ENCODE results near the gene KRTAP12-1. TPM values are rescaled to one million over a fixed set of nuclear protein-coding genes. Genes with fewer than 3 reads are reported as not detected.
"Not testable (repeated sequence)": the region's sequence is repeated elsewhere in the genome, so short reads cannot be mapped to it uniquely, and the experiment has no call there.

KRTAP12-1 gene
- total RNA-seq, 2 donors from 2014 or later = not detected

GRCh38 chr21:44646366-44647221, 35.4 kb downstream of the KRTAP12-1 start, which contains the start of gene KRTAP10-11:
Gene KRTAP10-11, plus strand, starts transcription at chr21:44646414. Its CDS starts 45 bp downstream, at chr21:44646459.
- Mint-ChIP-seq H3K9me3 (peaks cover 12% of the 10 kb centered on the region), H3K36me3 (peaks cover 16% of the 10 kb centered on the region)
- not testable (repeated sequence) for H3K27me3 Mint-ChIP-seq; H3K27ac Mint-ChIP-seq; ATAC-seq; H3K4me3 Mint-ChIP-seq; H3K4me1 Mint-ChIP-seq (ENCODE audit: low read depth in 2 of 2)
- DNase-seq (ENCODE audit: low spot score) = peak; percentile 56

- H3K36me3 Mint-ChIP-seq = peaks cover 27% of the 10 kb centered on the region
- H3K27me3 Mint-ChIP-seq = peaks cover 9 to 15% of the 10 kb centered on the region in 2 donors
- H3K9me3 Mint-ChIP-seq = peaks cover 17% of the 10 kb centered on the region
These were observed 37.1 kb downstream of the KRTAP12-1 start for GRCh38 chr21:44644878-44645277.

GRCh38 chr21:44643741-44644310, 38.1 kb downstream of the KRTAP12-1 start:
- H3K4me1 Mint-ChIP-seq (ENCODE audit: low read depth in 2 of 2) = peaks cover 0 to 7% of the 10 kb centered on the region in 2 donors
- no peak for DNase-seq (ENCODE audit: low spot score)
- no peak overlapping the region for H3K4me3 Mint-ChIP-seq
- H3K27ac Mint-ChIP-seq = no peak overlapping the region
- peaks cover 9 to 15% of the 10 kb centered on the region in 2 donors for H3K27me3 Mint-ChIP-seq
- H3K36me3 Mint-ChIP-seq = peaks cover 28% of the 10 kb centered on the region
- ATAC-seq = no peak
- peaks cover 17% of the 10 kb centered on the region for H3K9me3 Mint-ChIP-seq

More at GRCh38 chr21:44644878-44645277, 37.1 kb downstream of the KRTAP12-1 start:
- no peak for ATAC-seq
- H3K27ac Mint-ChIP-seq = no peak overlapping the region
- peaks cover 0 to 7% of the 10 kb centered on the region in 2 donors for H3K4me1 Mint-ChIP-seq (ENCODE audit: low read depth in 2 of 2)
- no peak for DNase-seq (ENCODE audit: low spot score)
- no peak overlapping the region for H3K4me3 Mint-ChIP-seq

- no peak overlapping the region for H3K27ac Mint-ChIP-seq
- peaks cover 9 to 23% of the 10 kb centered on the region in 2 donors for H3K27me3 Mint-ChIP-seq
- peaks cover 0 to 3% of the 10 kb centered on the region in 2 donors for H3K4me1 Mint-ChIP-seq (ENCODE audit: low read depth in 2 of 2)
- no peak for DNase-seq (ENCODE audit: low spot score)
- peaks cover 17% of the 10 kb centered on the region for H3K9me3 Mint-ChIP-seq
- peaks cover 28% of the 10 kb centered on the region for H3K36me3 Mint-ChIP-seq
- H3K4me3 Mint-ChIP-seq = no peak overlapping the region
- no peak for ATAC-seq
These were observed 41.2 kb downstream of the KRTAP12-1 start for GRCh38 chr21:44640761-44641160.

GRCh38 chr21:44639331-44639655, 42.7 kb downstream of the KRTAP12-1 start:
- Mint-ChIP-seq H3K4me3 (no peak overlapping the region), H3K36me3 (peaks cover 20% of the 10 kb centered on the region), H3K9me3 (peaks cover 15% of the 10 kb centered on the region), H3K27me3 (peaks cover 9 to 27% of the 10 kb centered on the region in 2 donors), H3K4me1 (ENCODE audit: low read depth in 2 of 2) (peaks cover 0 to 3% of the 10 kb centered on the region in 2 donors), H3K27ac (no peak overlapping the region)
- DNase-seq (ENCODE audit: low spot score) (no peak), ATAC-seq (no peak)

GRCh38 chr21:44638506-44639330, 43.2 kb downstream of the KRTAP12-1 start:
- H3K4me3 Mint-ChIP-seq; H3K27ac Mint-ChIP-seq; H3K4me1 Mint-ChIP-seq (ENCODE audit: low read depth in 2 of 2); ATAC-seq; DNase-seq (ENCODE audit: low spot score): not testable (repeated sequence)
- Mint-ChIP-seq H3K36me3 (peaks cover 17% of the 10 kb centered on the region), H3K27me3 (peaks cover 9 to 27% of the 10 kb centered on the region in 2 donors), H3K9me3 (peaks cover 15% of the 10 kb centered on the region)

- H3K36me3 Mint-ChIP-seq = peaks cover 18% of the 10 kb centered on the region
- not testable (repeated sequence) for H3K27ac Mint-ChIP-seq
These were observed 44.1 kb downstream of the KRTAP12-1 start for GRCh38 chr21:44637851-44638348.

GRCh38 chr21:44637018-44637850, 44.7 kb downstream of the KRTAP12-1 start, which contains the start of gene KRTAP10-10:
Gene KRTAP10-10, plus strand, starts transcription at chr21:44637356. Its CDS starts 62 bp downstream, at chr21:44637418.
- no peak for DNase-seq (ENCODE audit: low spot score)
- Mint-ChIP-seq H3K4me3 (no peak within 1 kb of the TSS), H3K27ac (no peak within 1 kb of the TSS), H3K9me3 (peaks cover 13% of the 10 kb centered on the region), H3K27me3 (peaks cover 9 to 24% of the 10 kb centered on the region in 2 donors), H3K36me3 (peaks cover 19% of the 10 kb centered on the region), H3K4me1 (ENCODE audit: low read depth in 2 of 2) (no peaks in the 10 kb centered on the region)
- ATAC-seq = no peak

More at GRCh38 chr21:44637851-44638348, 44.1 kb downstream of the KRTAP12-1 start:
- Mint-ChIP-seq H3K27me3 (peaks cover 9 to 26% of the 10 kb centered on the region in 2 donors), H3K9me3 (peaks cover 16% of the 10 kb centered on the region)
- H3K4me1 Mint-ChIP-seq (ENCODE audit: low read depth in 2 of 2); ATAC-seq; H3K4me3 Mint-ChIP-seq; DNase-seq (ENCODE audit: low spot score): not testable (repeated sequence)

GRCh38 chr21:44636209-44637017, 45.5 kb downstream of the KRTAP12-1 start:
- H3K27me3 Mint-ChIP-seq = peaks cover 7 to 20% of the 10 kb centered on the region in 2 donors
- DNase-seq (ENCODE audit: low spot score) = no peak
- H3K9me3 Mint-ChIP-seq = peaks cover 21% of the 10 kb centered on the region
- H3K36me3 Mint-ChIP-seq = peaks cover 26% of the 10 kb centered on the region
- no peak overlapping the region for H3K27ac Mint-ChIP-seq
- no peaks in the 10 kb centered on the region for H3K4me1 Mint-ChIP-seq (ENCODE audit: low read depth in 2 of 2)
- no peak for ATAC-seq
- H3K4me3 Mint-ChIP-seq = no peak overlapping the region

- peaks cover 17 to 22% of the 10 kb centered on the region in 2 donors for H3K4me1 Mint-ChIP-seq (ENCODE audit: low read depth in 2 of 2)
- DNase-seq (ENCODE audit: low spot score) (no peak), ATAC-seq (no peak)
- peaks cover 32% of the 10 kb centered on the region for H3K9me3 Mint-ChIP-seq
- H3K27me3 Mint-ChIP-seq = peaks cover 0 to 6% of the 10 kb centered on the region in 2 donors
- H3K27ac Mint-ChIP-seq = no peak overlapping the region
- peaks cover 32% of the 10 kb centered on the region for H3K36me3 Mint-ChIP-seq
- no peak overlapping the region for H3K4me3 Mint-ChIP-seq
These were observed 49.9 kb downstream of the KRTAP12-1 start for GRCh38 chr21:44632067-44632466.
